Measurements from ENCODE around the gene PADI3. TPM values are rescaled to one million over a fixed set of nuclear protein-coding genes. Genes with fewer than 3 reads are reported as not detected.

Gene PADI3
- total and polyA plus RNA-seq, 12 donors, result not detected

GRCh38 chr1:17258116-17258757 lies 9.3 kb downstream of the PADI3 start:
- WGBS, 4 donors, result 65 to 80% (median 74%) methylated on average over 5 to 9 of the region's 9 CpGs
- TF ChIP-seq CTCF (IDR thresholded peaks at IDR 0.05) (no peak), POLR2A (IDR thresholded peaks at IDR 0.05) (no peak)

GRCh38 chr1:17258758-17259130 lies 9.8 kb downstream of the PADI3 start:
- Histone ChIP-seq H3K4me1 (replicated peaks in 1 of 2) (no peaks in the 10 kb centered on the region), H3K27ac (no peak overlapping the region), H3K36me3 (replicated peaks in 1 of 2) (no peaks in the 10 kb centered on the region), H3K9me3 (replicated peaks in 1 of 3) (no peaks in the 10 kb centered on the region), H3K27me3 (peaks cover 7% of the 10 kb centered on the region), H3K4me3 (no peak overlapping the region)
- 81 to 92% (median 91%) methylated on average over 5 to 6 of the region's 6 CpGs for WGBS, 4 donors
- intact Hi-C loops (cut with DNase I), result no loop called here
- DNase-seq, result no peak
- no peak for TF ChIP-seq POLR2A (IDR thresholded peaks at IDR 0.05)
- no peak for TF ChIP-seq CTCF (IDR thresholded peaks at IDR 0.05)

More at GRCh38 chr1:17258116-17258757, 9.3 kb downstream of the PADI3 start:
- H3K4me1 ChIP-seq (replicated peaks in 1 of 2), result no peaks in the 10 kb centered on the region
- intact Hi-C loops (cut with DNase I), result no loop called here
- H3K9me3 ChIP-seq (replicated peaks in 1 of 3), result no peaks in the 10 kb centered on the region
- DNase-seq, result no peak
- no peak overlapping the region for H3K4me3 ChIP-seq
- H3K27ac ChIP-seq, result no peak overlapping the region
- H3K36me3 ChIP-seq (replicated peaks in 1 of 2), result no peaks in the 10 kb centered on the region
- peaks cover 7% of the 10 kb centered on the region for H3K27me3 ChIP-seq

- H3K4me3 ChIP-seq, result no peak overlapping the region
- no peaks in the 10 kb centered on the region for H3K4me1 ChIP-seq (replicated peaks in 1 of 2)
- DNase-seq, result no peak
- H3K9me3 ChIP-seq (replicated peaks in 1 of 3), result no peaks in the 10 kb centered on the region
- H3K36me3 ChIP-seq (replicated peaks in 1 of 2), result no peaks in the 10 kb centered on the region
- WGBS, 4 donors, result 75 to 83% (median 76%) methylated on average over 22 to 24 of the region's 24 CpGs
- TF ChIP-seq POLR2A (IDR thresholded peaks at IDR 0.05) (no peak), CTCF (IDR thresholded peaks at IDR 0.05) (no peak)
- peaks cover 7% of the 10 kb centered on the region for H3K27me3 ChIP-seq
- H3K27ac ChIP-seq, result no peak overlapping the region
- intact Hi-C loops (cut with DNase I), result no loop called here
These were observed 10.5 kb downstream of the PADI3 start for GRCh38 chr1:17259233-17259873.

- intact Hi-C loops (cut with DNase I), result no loop called here
- H3K4me3 ChIP-seq, result no peak overlapping the region
- no peaks in the 10 kb centered on the region for H3K36me3 ChIP-seq (replicated peaks in 1 of 2)
- no peaks in the 10 kb centered on the region for H3K4me1 ChIP-seq (replicated peaks in 1 of 2)
- peaks cover 7% of the 10 kb centered on the region for H3K27me3 ChIP-seq
- H3K27ac ChIP-seq, result no peak overlapping the region
- DNase-seq, result no peak
- TF ChIP-seq POLR2A (IDR thresholded peaks at IDR 0.05) (no peak), CTCF (IDR thresholded peaks at IDR 0.05) (no peak)
- 75 to 91% (median 82%) methylated on average over 3 to 7 of the region's 7 CpGs for WGBS, 4 donors
- no peaks in the 10 kb centered on the region for H3K9me3 ChIP-seq (replicated peaks in 1 of 3)
These were observed 11.4 kb downstream of the PADI3 start for GRCh38 chr1:17260264-17260663.

Data from adrenal gland (tissue), 12 donors.